Gastroesophageal sphincter (tissue), 3 donors: ENCODE data around the gene CORIN.

Source experiments
- CTCF ChIP-seq, 4 experiments: fragments of 200-600 bp in 2 of 4; fragments of 450-650 bp in 2 of 4; sonication (generic) in 1 of 4; IDR thresholded peaks; one replicate each; pipeline ENCODE4 v1.5.1; 2017 to 2019; ENCODE audit warnings: antibody characterized with exemption in 4 of 4, mild to moderate bottlenecking in 2 of 4, moderate library complexity in 2 of 4
- POLR2A ChIP-seq, 2 donors: fragments of 450-650 bp; IDR thresholded peaks; one replicate each; pipeline ENCODE4 v1.6.1; 2017; ENCODE audit warnings: antibody characterized with exemption in 2 of 2, mild to moderate bottlenecking in 2 of 2, moderate library complexity in 1 of 2
- POLR2AphosphoS5 ChIP-seq: sonication (generic); formaldehyde crosslinking; IDR thresholded peaks from one replicate; pipeline ENCODE4 v1.6.1; 2017; ENCODE audit warnings: antibody characterized with exemption

GRCh38 chr4:47852136-47852535, 14.3 kb upstream of the CORIN start:
- TF ChIP-seq CTCF (IDR thresholded peaks at IDR 0.05) (no peak), POLR2A (IDR thresholded peaks at IDR 0.05) (no peak), POLR2AphosphoS5 (no peak)
